K562 (cell line): Measurements from ENCODE around the gene LSS. TPM values are rescaled to one million over a fixed set of nuclear protein-coding genes. Genes with fewer than 3 reads are reported as not detected.
A peak's percentile ranks its signal among the peaks of the same experiment; 100 is the strongest.

Source experiments
- ATAC-seq: fragments of 200-7000 bp; cut with Tn5 transposase; 3 replicates; pipeline ENCODE4 v1.9.1; 2020; ENCODE audit warnings: moderate library complexity
- BruUV-seq: library from RNA; stranded (reverse); fragments of 400-500 nt; replicated peaks from 2 replicates; lab custom pipeline; 2021; lab: Mats Ljungman, UMichigan
- CTCF ChIA-PET: fragments of 300-600 bp; formaldehyde crosslinking; extraction: SDS; loops from one replicate; lab custom pipeline; 2021; ENCODE audit warnings: low intra/inter-chr PET ratio; lab: Yijun Ruan, JAX
- POLR2A ChIA-PET: fragments of 300-600, 350-650 bp; sonication (Branson Sonifier 250); formaldehyde crosslinking; extraction: SDS; loops from one replicate; lab custom pipeline; 2021; ENCODE audit warnings: antibody characterized with exemption, inconsistent platforms; lab: Yijun Ruan, JAX
- DNase-seq, 4 experiments: peaks; one replicate each; pipeline versions ENCODE4 v3.0.0 to v3.0.0-alpha.2; 2011 to 2018; ENCODE audit warnings: low spot score in 3 of 4, mixed read lengths in 3 of 4; ENCODE audit errors: extremely low read depth in 1 of 4
- FAIRE-seq: peaks from 2 replicates; lab custom pipeline; 2011; peaks lifted over from hg19 to GRCh38; lab: Jason Lieb, UNC
- H2AFZ ChIP-seq: 2 replicates; pipeline ENCODE4 v1.6.0; 2011; ENCODE audit warnings: low read depth, low read length, control low read depth, inconsistent platforms
- H3K27ac ChIP-seq: fragments of 200-600 bp; 3 replicates; pipeline ENCODE4 v1.8.0; 2011; ENCODE audit warnings: low read depth, mild to moderate bottlenecking, control low read depth, inconsistent platforms, low read length, moderate library complexity, mixed read lengths; ENCODE audit errors: extremely low read depth
- H3K27me3 ChIP-seq, 2 experiments: fragments of 300-600 bp in 1 of 2; 2 replicates in 1 of 2; 3 replicates in 1 of 2; pipeline versions ENCODE4 v1.6.0 to v1.8.0; 2011; ENCODE audit warnings: inconsistent platforms in 2 of 2, low read length in 2 of 2, mild to moderate bottlenecking in 1 of 2, mixed read lengths in 1 of 2, moderate library complexity in 1 of 2; ENCODE audit not compliant: control insufficient read depth in 2 of 2, insufficient read depth in 2 of 2
- H3K36me3 ChIP-seq: fragments of 300-600 bp; 3 replicates; pipeline ENCODE4 v1.8.0; 2011; ENCODE audit warnings: mild to moderate bottlenecking, low read length, inconsistent platforms; ENCODE audit not compliant: control insufficient read depth, insufficient read depth
- H3K4me1 ChIP-seq, 2 experiments: fragments of 200-600 bp in 1 of 2; replicated peaks in 1 of 2; 2 replicates in 1 of 2; 3 replicates in 1 of 2; pipeline versions ENCODE4 v1.5.1 to v1.8.0; 2011; ENCODE audit warnings: inconsistent platforms in 2 of 2, low read length in 2 of 2, mild to moderate bottlenecking in 1 of 2, mixed read lengths in 1 of 2, moderate library complexity in 1 of 2; ENCODE audit not compliant: control insufficient read depth in 2 of 2, insufficient read depth in 2 of 2
- H3K4me2 ChIP-seq: 2 replicates; pipeline ENCODE4 v1.6.1; 2011; ENCODE audit warnings: low read length, control low read depth, inconsistent platforms, mixed read lengths; ENCODE audit not compliant: insufficient read depth
- H3K4me3 ChIP-seq: fragments of 200-600 bp; sonication (generic), shearing (Covaris generic); 2 replicates; pipeline ENCODE4 v1.5.1; 2016; ENCODE audit warnings: control low read depth, inconsistent platforms
- H3K79me2 ChIP-seq: fragments of 200-600 bp; 3 replicates; pipeline ENCODE4 v1.8.0; 2011; ENCODE audit warnings: low read length, inconsistent platforms; ENCODE audit not compliant: control insufficient read depth, insufficient read depth
- H3K9ac ChIP-seq, 2 experiments: 2 replicates each; pipeline versions ENCODE4 v1.6.0 to v1.6.1; 2011; ENCODE audit warnings: low read depth in 2 of 2, low read length in 2 of 2, control low read depth in 1 of 2, inconsistent platforms in 1 of 2, mild to moderate bottlenecking in 1 of 2, mixed read lengths in 1 of 2; ENCODE audit not compliant: insufficient read depth in 1 of 2
- H3K9me1 ChIP-seq: one replicate; pipeline ENCODE4 v1.6.0; 2011; ENCODE audit warnings: inconsistent platforms, mild to moderate bottlenecking, low read length, moderate library complexity; ENCODE audit not compliant: control insufficient read depth, insufficient read depth
- H3K9me3 ChIP-seq: replicated peaks from 2 replicates; pipeline ENCODE4 v1.5.1; 2011; ENCODE audit warnings: low read depth, low read length, inconsistent platforms; ENCODE audit not compliant: control insufficient read depth, insufficient read depth
- H4K20me1 ChIP-seq: replicated peaks from 2 replicates; pipeline ENCODE4 v1.6.1; 2011; ENCODE audit warnings: low read length, inconsistent platforms, mixed read lengths; ENCODE audit not compliant: control insufficient read depth, insufficient read depth
- E2F3 ChIP-seq: fragments of 250-450 bp; sonication (Bioruptor Pico); IDR thresholded peaks from 2 replicates; pipeline ENCODE4 v1.4.0; 2020; ENCODE audit warnings: mild to moderate bottlenecking
- FIP1L1 ChIP-seq: fragments of 200-400 bp; formaldehyde crosslinking; IDR thresholded peaks from 2 replicates; pipeline ENCODE4 v1.6.1; 2018; ENCODE audit warnings: mild to moderate bottlenecking, low read depth, low read length; ENCODE audit not compliant: poor library complexity, severe bottlenecking
- GTF2A2 ChIP-seq: IDR thresholded peaks from 2 replicates; pipeline ENCODE4 v1.6.1; 2016; ENCODE audit warnings: mild to moderate bottlenecking, missing genetic modification characterization, missing compliant biosample characterization
- KDM4B ChIP-seq, 2 experiments: fragments of 450-650 bp in 1 of 2; sonication (generic) in 1 of 2; IDR thresholded peaks; 2 replicates each; pipeline ENCODE4 v1.6.1; 2016 to 2017; ENCODE audit warnings: borderline replicate concordance in 2 of 2, antibody characterized with exemption in 1 of 2, low read depth in 1 of 2, mild to moderate bottlenecking in 1 of 2
- KDM5B ChIP-seq: fragments of 200-600 bp; sonication (generic); IDR thresholded peaks from 2 replicates; pipeline ENCODE4 v1.6.1; 2012; ENCODE audit warnings: low read depth, mild to moderate bottlenecking, moderate library complexity, low read length, control low read depth, inconsistent platforms; ENCODE audit not compliant: insufficient replicate concordance
- LARP7 ChIP-seq: fragments of 450-650 bp; IDR thresholded peaks from 2 replicates; pipeline ENCODE4 v1.6.1; 2016
- MTA1 ChIP-seq: fragments of 450-650 bp; IDR thresholded peaks from 2 replicates; pipeline ENCODE4 v1.6.1; 2017; ENCODE audit warnings: borderline replicate concordance
- PHB2 ChIP-seq: fragments of 450-650 bp; IDR thresholded peaks from 2 replicates; pipeline ENCODE4 v1.6.1; 2017; ENCODE audit warnings: low read depth
- TCF7 ChIP-seq: sonication (generic); IDR thresholded peaks from 2 replicates; pipeline ENCODE4 v1.6.1; 2016; ENCODE audit warnings: antibody characterized with exemption, borderline replicate concordance
- TGIF2 ChIP-seq: sonication (generic); formaldehyde crosslinking; IDR thresholded peaks from 2 replicates; pipeline ENCODE4 v1.8.1; 2022; ENCODE audit warnings: mild to moderate bottlenecking, missing genetic modification reagents, moderate library complexity
- WHSC1 ChIP-seq: IDR thresholded peaks from one replicate; pipeline ENCODE4 v1.6.1; 2012; ENCODE audit warnings: low read length, control low read depth, inconsistent platforms
- WGBS: fragments of 100-300 bp; shearing (Covaris generic); methylation state at CpG from one replicate; pipeline ENCODE4 v1.1.6; 2016; ENCODE audit warnings: low coverage, mixed read lengths; ENCODE audit not compliant: insufficient coverage; ENCODE audit errors: missing lambda C conversion rate; 5-methylcytosine and 5-hydroxymethylcytosine counted together
- in situ Hi-C: fragments of 300-500 bp; cut with MboI; formaldehyde crosslinking; loops from 4 replicates; pipeline ENCODE4 v1.15.0; 2018; ENCODE audit warnings: inconsistent platforms, mixed read lengths
- intact Hi-C: fragments of 100-400 bp; cut with micrococcal nuclease; formaldehyde crosslinking; loops from 2 replicates; pipeline ENCODE4 v1.14.2; 2022
- polyA plus RNA-seq, 8 experiments: library from polyadenylated mRNA; depleted of rRNA in 4 of 8; stranded (reverse) in 5 of 8; unstranded in 3 of 8; fragments of >200 nt; fragmentation: Nextera tagmentation in 2 of 8; fragmentation: Illumina TruSeq in 1 of 8; extraction: Ambion mirVana in 2 of 8; extraction: Trizol in 1 of 8; gene quantifications; 2 replicates each; pipeline versions ENCODE4 v1.2.1 to v1.2.3, GENCODE V29; 2011 to 2014; ENCODE audit warnings: inconsistent platforms in 1 of 8, missing spikeins in 1 of 8
- total RNA-seq, 7 experiments: library from RNA; depleted of rRNA in 6 of 7; stranded (reverse); fragments of >200 nt in 6 of 7; fragmentation: Illumina TruSeq in 2 of 7; extraction: Trizol in 2 of 7; gene quantifications; 2 replicates each; pipeline versions ENCODE4 v1.2.1 to v1.2.3, GENCODE V29; 2011 to 2021; ENCODE audit warnings: low replicate concordance in 1 of 7
- TF ChIP-seq, protein P1 (sequence below): fragments of 250-450 bp; sonication (Bioruptor Pico); IDR thresholded peaks from 2 replicates; pipeline ENCODE4 v1.8.0; 2022; ENCODE audit warnings: inconsistent platforms, mild to moderate bottlenecking, moderate library complexity, borderline replicate concordance

LSS gene
- total and polyA plus RNA-seq, 9 of the 15 experiments (the other 6 are each of a cell fraction or from before 2014, with no cell fraction given), result 2.2 to 89.5 (median 37.4) TPM

DNA sequence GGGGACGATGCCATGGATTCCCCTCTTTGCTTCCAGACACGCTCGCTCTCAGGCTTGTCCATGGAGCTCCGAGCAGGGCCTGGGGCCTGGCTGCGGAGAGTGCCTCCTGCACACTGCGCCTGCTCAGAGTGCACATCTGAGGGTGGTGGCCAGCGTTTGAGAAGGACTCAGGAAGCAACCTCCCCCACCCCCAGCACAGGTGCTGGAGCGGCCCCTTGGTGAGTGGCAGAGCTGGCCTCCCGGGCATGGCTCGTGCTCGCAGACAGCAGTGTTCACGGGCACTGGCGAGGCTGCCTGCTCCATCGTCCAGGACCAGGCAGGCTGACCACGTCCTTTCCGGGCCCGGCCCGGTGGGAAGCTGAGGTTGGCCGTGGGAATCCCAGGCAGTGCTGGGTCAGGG, 47.1 kb downstream of the LSS start:
- Histone ChIP-seq H3K9me3 (no peaks in the 10 kb centered on the region), H3K4me2 (no peak overlapping the region), H3K27ac (no peak overlapping the region), H3K9me1 (peaks cover 5% of the 10 kb centered on the region), H3K36me3 (peaks cover 30% of the 10 kb centered on the region; the same call in 1 of the 3 replicates), H3K79me2 (peaks cover 70% of the 10 kb centered on the region), H3K4me3 (no peak overlapping the region), H3K27me3 (no peaks in the 10 kb centered on the region), H3K4me1 (peaks cover 45 to 68% of the 10 kb centered on the region in 2 experiments), H4K20me1 (no peaks in the 10 kb centered on the region), H2AFZ (no peak overlapping the region), H3K9ac (peak overlapping the region in 1 of 2 experiments; percentile 87; a peak in 2 of 4 replicates)
- WGBS, result 88% methylated on average over 19 of the region's 19 CpGs
- ATAC-seq (no peak), DNase-seq (peak in 1 of 4 experiments; percentile 16), FAIRE-seq (no peak)
- no TSS peak for BruUV-seq
- intact Hi-C loops, result no loop called here
- in situ Hi-C loops, result no loop called here
- TF ChIP-seq WHSC1 (peak; percentile 28), GTF2A2 (tag) (no peak), KDM5B (no peak), FIP1L1 (peak; percentile 10), KDM4B (IDR thresholded peaks at IDR 0.05; ENCODE audit: borderline replicate concordance in 2 of 2, low read depth in 1 of 2) (no peak), TGIF2 (no peak), LARP7 (no peak), E2F3 (0 out of 2 replicates have a peak, but pooled peaks have one; percentile 17), PHB2 (no peak), TCF7 (no peak), MTA1 (no peak)
- TF ChIP-seq, protein P1, sequence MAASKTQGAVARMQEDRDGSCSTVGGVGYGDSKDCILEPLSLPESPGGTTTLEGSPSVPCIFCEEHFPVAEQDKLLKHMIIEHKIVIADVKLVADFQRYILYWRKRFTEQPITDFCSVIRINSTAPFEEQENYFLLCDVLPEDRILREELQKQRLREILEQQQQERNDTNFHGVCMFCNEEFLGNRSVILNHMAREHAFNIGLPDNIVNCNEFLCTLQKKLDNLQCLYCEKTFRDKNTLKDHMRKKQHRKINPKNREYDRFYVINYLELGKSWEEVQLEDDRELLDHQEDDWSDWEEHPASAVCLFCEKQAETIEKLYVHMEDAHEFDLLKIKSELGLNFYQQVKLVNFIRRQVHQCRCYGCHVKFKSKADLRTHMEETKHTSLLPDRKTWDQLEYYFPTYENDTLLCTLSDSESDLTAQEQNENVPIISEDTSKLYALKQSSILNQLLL (CRISPR knock-in tag), result no peak
- CTCF ChIA-PET, result interaction anchor here (0.6 kb wide), 1 partner anchor 309 kb away, joined by 3 read pairs; no protein-coding TSS in a partner anchor
- POLR2A ChIA-PET, result interaction anchor here (1.8 kb wide), 1 partner anchor 9 kb away, joined by 5 read pairs; no protein-coding TSS in a partner anchor
